ENCODE results near the gene RPL7A. TPM values are rescaled to one million over a fixed set of nuclear protein-coding genes. Genes with fewer than 3 reads are reported as not detected.

The RPL7A gene
- 1,759 and 2,034 TPM in 2 replicates for total RNA-seq

DNA sequence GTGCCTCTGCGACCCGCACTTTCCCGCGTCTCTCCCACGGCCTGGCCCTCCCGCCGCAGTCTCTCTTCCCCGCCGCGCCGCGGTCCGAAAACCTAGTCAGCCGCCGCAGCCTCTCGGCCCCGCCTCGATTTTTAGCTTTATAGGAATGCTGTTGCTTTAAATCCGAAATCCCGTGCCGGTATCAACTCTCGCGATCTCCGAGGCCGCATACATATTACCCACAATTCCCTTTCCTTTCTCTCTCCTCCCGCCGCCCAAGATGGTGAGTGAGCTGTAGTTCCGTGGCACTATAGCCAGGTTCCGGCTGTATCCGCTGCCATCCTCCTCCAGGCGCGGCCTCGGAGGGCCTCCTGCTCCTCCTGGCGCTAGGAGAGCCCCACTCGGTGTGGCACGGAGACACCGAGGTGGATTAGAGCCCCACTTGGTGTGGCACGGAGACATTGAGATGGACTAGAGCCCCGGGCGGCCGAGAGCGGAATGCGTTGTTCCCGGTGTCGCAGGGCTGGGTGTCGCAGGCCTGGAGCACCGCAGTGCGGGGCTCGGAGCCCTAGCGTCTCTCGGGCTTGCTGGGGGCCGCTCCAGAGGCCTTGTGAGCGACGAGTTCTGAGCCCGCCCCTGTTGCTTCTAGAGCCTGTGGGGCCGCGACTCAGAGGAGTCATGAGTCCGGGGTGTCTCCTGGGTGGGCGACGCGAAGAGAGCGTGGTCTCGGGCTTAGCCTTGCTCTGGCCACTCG is at the start of gene RPL7A, which contains the start of gene MED22:
RPL7A (plus strand) TSS at position 234 of the 733 bp plus-strand sequence; CDS start at position 260, 26 bp downstream.
MED22 (minus strand) TSS at position 147 of the 733 bp plus-strand sequence. CDS start 1,469 bp downstream, outside the sequence.

GRCh38 chr9:133335924-133336811 is 11.8 kb upstream of the RPL7A start, which contains the start of gene SURF6:
Gene SURF6, minus strand, starts transcription at chr9:133336188. Its CDS starts 56 bp downstream, at chr9:133336132.

GRCh38 chr9:133356391-133357091 is 8.5 kb downstream of the RPL7A start, which contains the start of the genes SURF1 and SURF2:
Gene SURF1, minus strand, starts transcription at chr9:133356487. Its CDS starts 34 bp downstream, at chr9:133356453.
Gene SURF2, plus strand, starts transcription at chr9:133356550. Its CDS starts 43 bp downstream, at chr9:133356593.

DNA sequence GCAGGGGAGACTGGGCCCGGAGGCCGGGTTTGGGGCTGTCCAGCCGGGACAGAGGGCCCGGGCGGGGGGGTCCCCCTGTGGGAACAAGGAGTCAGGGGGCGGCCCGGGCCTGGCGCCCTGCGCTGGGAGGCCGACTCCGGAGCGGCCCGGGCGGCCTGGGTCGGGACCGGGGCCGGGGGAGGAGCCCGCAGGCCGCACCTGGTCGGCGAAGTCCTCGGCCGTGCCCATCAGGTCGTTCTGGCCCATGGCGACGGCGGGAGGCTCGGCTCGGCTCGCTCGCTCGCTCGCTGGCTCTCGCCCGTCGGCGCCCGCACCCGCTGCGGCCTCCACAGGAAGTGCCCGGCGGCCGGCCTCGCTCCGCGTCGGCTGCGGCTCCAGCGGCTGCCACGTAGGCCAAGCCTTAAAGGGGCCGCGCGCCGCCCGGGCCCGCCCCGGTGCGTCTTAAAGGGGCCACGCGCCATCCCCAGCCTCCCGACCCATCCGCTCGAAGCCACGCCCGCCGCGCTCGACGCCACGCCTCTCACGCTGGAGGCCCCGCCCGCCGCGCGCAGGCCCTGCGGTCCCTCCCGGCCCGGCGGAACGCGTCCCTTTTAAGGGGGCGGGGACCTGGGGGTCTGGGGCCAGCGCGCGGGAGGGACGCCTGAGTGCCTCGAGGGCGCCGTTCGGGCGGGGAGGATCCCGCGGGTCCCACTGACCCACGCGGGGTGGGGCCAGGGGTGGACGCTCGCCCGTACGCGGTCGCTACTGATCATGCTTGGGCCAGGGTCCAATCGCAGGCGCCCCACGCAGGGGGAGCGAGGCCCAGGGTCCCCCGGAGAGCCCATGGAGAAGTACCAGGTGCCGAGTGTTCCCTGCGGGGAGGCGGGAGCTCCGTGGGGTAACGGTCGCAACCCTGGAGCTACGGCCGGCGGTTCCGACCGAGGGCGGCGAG is 28.0 kb downstream of the RPL7A start, which contains the start of the genes STKLD1 and SURF4:
STKLD1 (plus strand) TSS at position 643 of the 931 bp plus-strand sequence; CDS start at position 751, 108 bp downstream.
SURF4 (minus strand) TSS at position 337 of the 931 bp plus-strand sequence; CDS start at position 246, 91 bp downstream.

Small RNA genes within 50 kb of the gene (small RNA-seq; reads per million reads assigned to genes)
- gene RF00019, result not detected
- not detected for gene SNORD24
- gene SNORD36A, result not detected
- not detected for gene SNORD36B
- gene SNORD36C, result not detected

Other genes with a start within 250 kb of the RPL7A start
- 11.6 and 16.1 TPM in 2 replicates for gene RALGDS, start 227.0 kb upstream of the RPL7A start, total RNA-seq
- gene GBGT1, start 184.3 kb upstream of the RPL7A start, total RNA-seq, result 7.4 and 9.5 TPM in 2 replicates
- not detected in 2 replicates for gene OBP2B, start 139.0 kb upstream of the RPL7A start, total RNA-seq
- gene ABO, start 73.0 kb upstream of the RPL7A start, total RNA-seq, result not detected in 2 replicates
- 8.1 and 9.4 TPM in 2 replicates for gene SURF6, start 12.0 kb upstream of the RPL7A start, total RNA-seq
- 14.3 and 15.9 TPM in 2 replicates for gene MED22, start 87 bp upstream of the RPL7A start, total RNA-seq
- 25.6 and 28.0 TPM in 2 replicates for gene SURF1, start 8.3 kb downstream of the RPL7A start, total RNA-seq
- gene SURF2, start 8.3 kb downstream of the RPL7A start, total RNA-seq, result 6.9 and 7.8 TPM in 2 replicates
- 405 and 413 TPM in 2 replicates for gene SURF4, start 27.8 kb downstream of the RPL7A start, total RNA-seq
- 0.32 and 1.3 TPM in 2 replicates for gene STKLD1, start 28.1 kb downstream of the RPL7A start, total RNA-seq
- 12.7 and 12.9 TPM in 2 replicates for gene REXO4, start 69.8 kb downstream of the RPL7A start, total RNA-seq
- gene ADAMTS13, start 74.1 kb downstream of the RPL7A start, total RNA-seq, result 0.91 and 1.3 TPM in 2 replicates
- gene CACFD1, start 111.8 kb downstream of the RPL7A start, total RNA-seq, result 6.6 and 7.3 TPM in 2 replicates
- 8.3 and 8.9 TPM in 2 replicates for gene SLC2A6, start 130.9 kb downstream of the RPL7A start, total RNA-seq
- gene MYMK, start 176.7 kb downstream of the RPL7A start, total RNA-seq, result not detected in 2 replicates
- 0.11 and 0.26 TPM in 2 replicates for gene ADAMTSL2, start 186.5 kb downstream of the RPL7A start, total RNA-seq